GM18499 (cell line): ENCODE data around the gene C9orf40.

Experiments
- ATAC-seq: cut with Tn5 transposase; IDR thresholded peaks from one replicate; pipeline ENCODE4 v1.9.1; 2021; ENCODE audit warnings: moderate number of reproducible peaks; ENCODE audit not compliant: insufficient read depth, unreplicated experiment

Gene C9orf40

GRCh38 chr9:74946686-74947085 lies 6.0 kb downstream of the C9orf40 start:
- no peak for ATAC-seq

- ATAC-seq: no peak
These were observed 9.9 kb downstream of the C9orf40 start for GRCh38 chr9:74942801-74943200.

DNA sequence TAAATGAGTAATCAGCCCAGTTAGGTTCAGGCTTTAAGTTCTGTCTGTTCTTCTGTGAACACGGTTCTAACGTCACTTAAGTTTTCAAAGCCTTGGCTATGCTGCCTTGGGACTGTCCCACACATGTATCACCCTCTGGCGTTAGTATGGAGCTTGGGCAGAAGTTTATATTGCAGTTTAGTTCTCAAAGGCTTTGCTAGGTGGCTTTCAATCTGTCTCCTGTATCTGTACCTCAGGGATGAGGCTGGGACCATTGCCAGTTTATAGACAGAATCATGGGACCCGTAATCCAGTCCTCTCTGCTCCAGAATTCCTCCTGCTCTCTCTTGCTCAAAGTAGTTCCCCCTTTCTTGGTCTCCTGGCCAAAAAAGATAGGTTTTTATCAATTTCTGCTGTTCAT lies 12.1 kb downstream of the C9orf40 start:
- no peak for ATAC-seq

- no peak for ATAC-seq
These were observed 17.7 kb downstream of the C9orf40 start for GRCh38 chr9:74935008-74935407.

GRCh38 chr9:74921737-74922136 lies 31.0 kb downstream of the C9orf40 start:
- ATAC-seq: no peak

GRCh38 chr9:74920944-74921626 lies 31.6 kb downstream of the C9orf40 start:
- no peak for ATAC-seq

DNA sequence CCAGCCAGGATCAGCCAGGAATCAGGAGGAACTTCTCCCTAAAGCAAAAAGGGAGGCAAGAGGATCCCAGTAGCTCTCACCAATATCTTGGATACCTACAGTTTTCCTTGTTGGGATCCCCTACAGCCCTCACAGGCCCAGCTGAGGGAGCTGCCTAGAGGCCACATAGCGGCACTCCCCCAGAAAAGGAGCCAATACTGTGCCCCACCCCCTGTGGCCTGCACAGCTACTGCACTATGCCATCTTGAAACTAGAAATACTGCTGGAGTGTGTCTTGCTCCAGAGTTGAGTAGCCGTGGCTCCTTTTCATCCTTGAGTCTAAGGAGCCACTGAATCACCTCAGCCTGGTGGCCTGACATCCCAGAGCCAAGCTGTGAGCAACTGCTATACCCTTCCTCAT lies 42.7 kb downstream of the C9orf40 start:
- no peak for ATAC-seq

DNA sequence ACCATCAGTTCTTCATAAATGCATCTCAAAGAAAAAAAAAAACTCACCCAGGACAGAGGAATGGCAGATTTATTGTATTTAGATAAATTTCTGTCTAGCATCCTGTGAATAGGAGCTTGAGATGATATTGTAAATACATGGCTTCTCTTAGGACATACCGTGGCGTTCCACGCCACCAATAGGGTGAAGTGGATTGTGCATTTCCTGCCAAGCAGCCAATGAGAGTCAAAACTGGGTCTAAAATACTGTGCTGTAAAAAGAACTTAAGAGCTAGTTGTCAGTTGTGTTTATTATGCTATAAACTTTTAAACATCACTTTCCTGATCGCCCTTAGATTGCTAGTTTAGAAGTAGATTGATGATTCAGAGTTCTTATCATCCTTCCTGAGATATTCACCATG lies 44.0 kb downstream of the C9orf40 start:
- ATAC-seq: no peak

DNA sequence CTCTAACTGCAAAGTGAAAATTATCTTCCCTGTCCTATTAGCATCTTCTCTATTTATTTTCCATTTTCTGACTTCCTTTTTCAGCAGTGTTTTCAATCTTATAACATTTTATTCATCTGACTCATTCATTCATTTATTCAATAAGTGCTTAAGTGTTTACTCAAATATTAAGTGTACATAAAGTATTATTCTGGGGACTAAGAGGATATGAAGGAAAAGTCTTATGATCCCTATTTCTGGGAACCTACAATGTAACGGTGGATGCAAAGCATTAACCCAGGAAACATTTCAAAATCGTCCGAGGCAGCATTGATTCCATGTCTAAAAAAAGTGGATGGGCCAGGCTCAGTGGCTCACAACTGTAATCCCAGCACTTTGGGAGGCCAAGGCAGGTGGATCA lies 45.6 kb downstream of the C9orf40 start:
- ATAC-seq: no peak

DNA sequence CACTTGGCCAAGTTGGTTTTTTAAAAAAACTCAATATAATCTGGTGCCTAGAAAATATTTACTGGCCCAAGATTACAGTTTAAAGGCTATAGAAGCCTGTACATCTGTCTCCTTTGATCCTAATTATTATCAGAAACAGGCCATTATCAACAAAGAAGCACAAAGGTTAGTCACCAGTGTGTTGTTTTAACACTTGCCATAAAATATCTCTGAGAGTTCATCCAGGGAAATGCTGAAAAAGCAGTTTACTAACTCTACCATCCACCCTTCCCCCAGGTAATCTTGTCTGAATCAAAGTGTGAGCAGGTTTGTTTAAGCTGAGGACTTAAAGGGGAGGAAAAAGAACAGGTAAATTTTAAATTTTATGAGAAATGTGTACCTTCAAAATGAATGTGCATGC lies 51.7 kb downstream of the C9orf40 start:
- no peak for ATAC-seq
